ENCODE measurements around the gene RMRP.
"Not testable (repeated sequence)": the region's sequence is repeated elsewhere in the genome, so short reads cannot be mapped to it uniquely, and the experiment has no call there.

RMRP gene

GRCh38 chr9:35646533-35647265, 11.1 kb downstream of the RMRP start:
- TF ChIP-seq EZH2phosphoT487 (conservative IDR thresholded peaks at IDR 0.05; ENCODE audit: low read length) (no peak), CTCF (IDR thresholded peaks at IDR 0.05; ENCODE audit: insufficient read depth, low read length, poor library complexity, severe bottlenecking) (peak; percentile 93)
- Histone ChIP-seq H3K4me2 (ENCODE audit: low read depth, low read length, poor library complexity, severe bottlenecking) (peak overlapping the region; percentile 91), H3K36me3 (ENCODE audit: low read length) (no peaks in the 10 kb centered on the region), H2AFZ (ENCODE audit: low read depth, low read length, severe bottlenecking) (peak overlapping the region; percentile 44), H3K27me3 (ENCODE audit: low read length) (no peaks in the 10 kb centered on the region), H3K9ac (ENCODE audit: low read length) (peak overlapping the region; percentile 73), H3F3A (ENCODE audit: insufficient read depth) (peaks cover 48% of the 10 kb centered on the region), H3K9me3 (ENCODE audit: insufficient read depth, low read length) (no peaks in the 10 kb centered on the region), H3K79me2 (ENCODE audit: insufficient read depth, low read length) (peaks cover 10% of the 10 kb centered on the region), H4K20me1 (ENCODE audit: low read depth, low read length) (no peaks in the 10 kb centered on the region), H3K27ac (ENCODE audit: low read depth, low read length) (peak overlapping the region; percentile 91), H3K9me2 (replicated peaks; ENCODE audit: insufficient read depth, low read length) (no peaks in the 10 kb centered on the region), H3K4me3 (ENCODE audit: insufficient read depth, low read length, poor library complexity, severe bottlenecking) (peak overlapping the region; percentile 81)

- Histone ChIP-seq H3K27ac (ENCODE audit: low read depth, low read length) (peak overlapping the region; percentile 91), H2AFZ (ENCODE audit: low read depth, low read length, severe bottlenecking) (peak overlapping the region; percentile 44), H3K9me3 (ENCODE audit: insufficient read depth, low read length) (no peaks in the 10 kb centered on the region), H3F3A (ENCODE audit: insufficient read depth) (peaks cover 42% of the 10 kb centered on the region), H3K9ac (ENCODE audit: low read length) (peak overlapping the region; percentile 73), H3K4me3 (ENCODE audit: insufficient read depth, low read length, poor library complexity, severe bottlenecking) (peak overlapping the region; percentile 81), H3K79me2 (ENCODE audit: insufficient read depth, low read length) (peaks cover 10% of the 10 kb centered on the region), H4K20me1 (ENCODE audit: low read depth, low read length) (no peaks in the 10 kb centered on the region), H3K27me3 (ENCODE audit: low read length) (no peaks in the 10 kb centered on the region), H3K36me3 (ENCODE audit: low read length) (no peaks in the 10 kb centered on the region), H3K9me2 (replicated peaks; ENCODE audit: insufficient read depth, low read length) (no peaks in the 10 kb centered on the region), H3K4me2 (ENCODE audit: low read depth, low read length, poor library complexity, severe bottlenecking) (peak overlapping the region; percentile 91)
- no peak for TF ChIP-seq EZH2phosphoT487 (conservative IDR thresholded peaks at IDR 0.05; ENCODE audit: low read length)
- no peak for TF ChIP-seq CTCF (IDR thresholded peaks at IDR 0.05; ENCODE audit: insufficient read depth, low read length, poor library complexity, severe bottlenecking)
Measured at GRCh38 chr9:35646153-35646532, 11.7 kb downstream of the RMRP start.

GRCh38 chr9:35645736-35646135, 12.1 kb downstream of the RMRP start:
- Histone ChIP-seq H3K9ac (ENCODE audit: low read length) (peak overlapping the region; percentile 73), H3K4me3 (ENCODE audit: insufficient read depth, low read length, poor library complexity, severe bottlenecking) (peak overlapping the region; percentile 81), H3K27ac (ENCODE audit: low read depth, low read length) (peak overlapping the region; percentile 91), H2AFZ (ENCODE audit: low read depth, low read length, severe bottlenecking) (peak overlapping the region; percentile 44), H3F3A (ENCODE audit: insufficient read depth) (peaks cover 41% of the 10 kb centered on the region), H3K4me2 (ENCODE audit: low read depth, low read length, poor library complexity, severe bottlenecking) (peak overlapping the region; percentile 91)
- H3K79me2 ChIP-seq (ENCODE audit: insufficient read depth, low read length); H3K9me2 ChIP-seq (replicated peaks; ENCODE audit: insufficient read depth, low read length); H3K9me3 ChIP-seq (ENCODE audit: insufficient read depth, low read length); H4K20me1 ChIP-seq (ENCODE audit: low read depth, low read length); H3K36me3 ChIP-seq (ENCODE audit: low read length); H3K27me3 ChIP-seq (ENCODE audit: low read length): not testable (repeated sequence)

GRCh38 chr9:35643046-35643445, 14.8 kb downstream of the RMRP start:
- H3F3A ChIP-seq (ENCODE audit: insufficient read depth) = peaks cover 21% of the 10 kb centered on the region
- no peaks in the 10 kb centered on the region for H3K9me2 ChIP-seq (replicated peaks; ENCODE audit: insufficient read depth, low read length)
- H3K79me2 ChIP-seq (ENCODE audit: insufficient read depth, low read length) = no peaks in the 10 kb centered on the region
- no peaks in the 10 kb centered on the region for H3K36me3 ChIP-seq (ENCODE audit: low read length)
- no peak overlapping the region for H2AFZ ChIP-seq (ENCODE audit: low read depth, low read length, severe bottlenecking)
- no peaks in the 10 kb centered on the region for H3K27me3 ChIP-seq (ENCODE audit: low read length)
- H3K4me3 ChIP-seq (ENCODE audit: insufficient read depth, low read length, poor library complexity, severe bottlenecking) = no peak overlapping the region
- no peaks in the 10 kb centered on the region for H3K9me3 ChIP-seq (ENCODE audit: insufficient read depth, low read length)
- H3K27ac ChIP-seq (ENCODE audit: low read depth, low read length) = no peak overlapping the region
- H3K4me2 ChIP-seq (ENCODE audit: low read depth, low read length, poor library complexity, severe bottlenecking) = no peak overlapping the region
- no peak overlapping the region for H3K9ac ChIP-seq (ENCODE audit: low read length)
- H4K20me1 ChIP-seq (ENCODE audit: low read depth, low read length) = no peaks in the 10 kb centered on the region
- no peak for TF ChIP-seq CTCF (IDR thresholded peaks at IDR 0.05; ENCODE audit: insufficient read depth, low read length, poor library complexity, severe bottlenecking)
- no peak for TF ChIP-seq EZH2phosphoT487 (conservative IDR thresholded peaks at IDR 0.05; ENCODE audit: low read length)

- H3K9me3 ChIP-seq (ENCODE audit: insufficient read depth, low read length); H3K79me2 ChIP-seq (ENCODE audit: insufficient read depth, low read length); H3K27ac ChIP-seq (ENCODE audit: low read depth, low read length); H3K4me3 ChIP-seq (ENCODE audit: insufficient read depth, low read length, poor library complexity, severe bottlenecking); H4K20me1 ChIP-seq (ENCODE audit: low read depth, low read length); H3K9me2 ChIP-seq (replicated peaks; ENCODE audit: insufficient read depth, low read length); H2AFZ ChIP-seq (ENCODE audit: low read depth, low read length, severe bottlenecking); H3K36me3 ChIP-seq (ENCODE audit: low read length); H3K27me3 ChIP-seq (ENCODE audit: low read length); H3K9ac ChIP-seq (ENCODE audit: low read length); H3K4me2 ChIP-seq (ENCODE audit: low read depth, low read length, poor library complexity, severe bottlenecking): not testable (repeated sequence)
- 0 out of 2 replicates have a peak, but pooled peaks cover 13% of the 10 kb centered on the region for H3F3A ChIP-seq (ENCODE audit: insufficient read depth)
Measured at GRCh38 chr9:35641478-35641877, 16.3 kb downstream of the RMRP start.

Data from SU-DHL-6 (cell line).